Erythroblast (primary cell): ENCODE results near the gene RBM15B.

ENCODE experiments used
- GATA1 ChIP-seq: IDR thresholded peaks from 2 replicates; pipeline ENCODE4 v1.6.1; 2011; ENCODE audit warnings: low read depth, mild to moderate bottlenecking, control low read depth, low read length, moderate library complexity
- POLR2A ChIP-seq: IDR thresholded peaks from 2 replicates; pipeline ENCODE4 v1.6.1; 2011; ENCODE audit warnings: mild to moderate bottlenecking, low read length

GRCh38 chr3:51373658-51374421 lies 17.2 kb upstream of the RBM15B start:
- TF ChIP-seq POLR2A (no peak), GATA1 (no peak)
